ENCODE measurements around the gene NFX1. TPM values are rescaled to one million over a fixed set of nuclear protein-coding genes. Genes with fewer than 3 reads are reported as not detected.

The NFX1 gene
- polyA plus RNA-seq, 1 donor (not counting 4 experiments of a cell fraction or from before 2014, with no cell fraction given) = 28.1 TPM

DNA sequence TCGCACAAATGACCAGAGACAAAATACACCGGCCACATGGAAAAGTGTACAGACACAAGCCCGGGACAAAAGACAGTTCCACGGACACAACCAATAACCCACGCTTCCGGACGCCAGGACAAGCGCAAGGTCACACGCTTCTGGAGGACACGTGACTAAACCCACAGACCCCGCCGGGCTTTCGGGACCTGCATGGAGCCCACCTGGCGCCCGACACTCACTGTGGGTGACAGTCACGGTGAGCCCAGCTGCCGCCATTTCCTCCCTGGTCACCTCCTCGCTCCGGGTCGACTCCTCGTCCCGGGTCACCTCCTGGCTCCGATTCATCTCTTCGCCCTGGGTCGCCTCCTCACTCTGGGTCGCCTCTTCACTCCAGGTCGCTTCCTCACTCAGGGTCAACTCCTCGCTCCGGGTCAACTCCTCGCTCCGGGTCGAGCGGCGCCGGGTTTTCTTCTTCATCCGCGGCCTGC is 26.3 kb upstream of the NFX1 start:
- Histone ChIP-seq H4K20me1 (ENCODE audit: control insufficient read depth, extremely low read depth, insufficient read depth, low read length) (no peaks in the 10 kb centered on the region), H3K9me3 (ENCODE audit: control insufficient read depth, low read depth, low read length) (no peaks in the 10 kb centered on the region), H3K79me2 (ENCODE audit: control insufficient read depth, insufficient read depth, low read length) (peaks cover 44% of the 10 kb centered on the region), H3K36me3 (ENCODE audit: control insufficient read depth in 2 of 2, extremely low read depth in 1 of 2, insufficient read depth in 2 of 2, low read length in 2 of 2) (peaks cover 19% of the 10 kb centered on the region in 2 experiments), H2AFZ (ENCODE audit: control insufficient read depth, low read length) (peak overlapping the region; percentile 81), H3K9me1 (ENCODE audit: control insufficient read depth, extremely low read depth, insufficient read depth, low read length) (no peaks in the 10 kb centered on the region), H3K9ac (ENCODE audit: control insufficient read depth, extremely low read depth, insufficient read depth, low read length) (peak overlapping the region; percentile 98), H3K27ac (ENCODE audit: control insufficient read depth, insufficient read depth, low read length) (peak overlapping the region; percentile 96), H3K27me3 (ENCODE audit: control insufficient read depth, extremely low read depth, insufficient read depth, low read length) (no peaks in the 10 kb centered on the region), H3K4me3 (ENCODE audit: control insufficient read depth in 2 of 3, extremely low read depth in 1 of 3, insufficient read depth in 2 of 3, low read depth in 1 of 3, low read length in 3 of 3) (peak overlapping the region; percentile 75 to 98 (median 91)), H3K4me1 (ENCODE audit: control insufficient read depth, extremely low read depth, insufficient read depth, low read length) (peaks cover 18% of the 10 kb centered on the region), H3K4me2 (ENCODE audit: control insufficient read depth, extremely low read depth, insufficient read depth, low read depth, low read length) (peak overlapping the region; percentile 88)
- FAIRE-seq (no peak), DNase-seq (ENCODE audit: low read depth, low spot score) (no peak)
- dilution Hi-C loops (cut with MboI; ENCODE audit: extremely low pct_ligation_motif_present, low sequenced_read_pairs) = no loop called here
- TF ChIP-seq, protein P1, sequence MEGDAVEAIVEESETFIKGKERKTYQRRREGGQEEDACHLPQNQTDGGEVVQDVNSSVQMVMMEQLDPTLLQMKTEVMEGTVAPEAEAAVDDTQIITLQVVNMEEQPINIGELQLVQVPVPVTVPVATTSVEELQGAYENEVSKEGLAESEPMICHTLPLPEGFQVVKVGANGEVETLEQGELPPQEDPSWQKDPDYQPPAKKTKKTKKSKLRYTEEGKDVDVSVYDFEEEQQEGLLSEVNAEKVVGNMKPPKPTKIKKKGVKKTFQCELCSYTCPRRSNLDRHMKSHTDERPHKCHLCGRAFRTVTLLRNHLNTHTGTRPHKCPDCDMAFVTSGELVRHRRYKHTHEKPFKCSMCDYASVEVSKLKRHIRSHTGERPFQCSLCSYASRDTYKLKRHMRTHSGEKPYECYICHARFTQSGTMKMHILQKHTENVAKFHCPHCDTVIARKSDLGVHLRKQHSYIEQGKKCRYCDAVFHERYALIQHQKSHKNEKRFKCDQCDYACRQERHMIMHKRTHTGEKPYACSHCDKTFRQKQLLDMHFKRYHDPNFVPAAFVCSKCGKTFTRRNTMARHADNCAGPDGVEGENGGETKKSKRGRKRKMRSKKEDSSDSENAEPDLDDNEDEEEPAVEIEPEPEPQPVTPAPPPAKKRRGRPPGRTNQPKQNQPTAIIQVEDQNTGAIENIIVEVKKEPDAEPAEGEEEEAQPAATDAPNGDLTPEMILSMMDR (optimal IDR thresholded peaks at IDR 0.05 in 1 of 3, IDR thresholded peaks at IDR 0.05 in 1 of 3, conservative IDR thresholded peaks at IDR 0.05 in 1 of 3; ENCODE audit: extremely low read depth in 1 of 3, insufficient read depth in 2 of 3, low read length in 3 of 3) = no peak
- no peak for TF ChIP-seq EZH2 (IDR thresholded peaks at IDR 0.05; ENCODE audit: low read length)

DNA sequence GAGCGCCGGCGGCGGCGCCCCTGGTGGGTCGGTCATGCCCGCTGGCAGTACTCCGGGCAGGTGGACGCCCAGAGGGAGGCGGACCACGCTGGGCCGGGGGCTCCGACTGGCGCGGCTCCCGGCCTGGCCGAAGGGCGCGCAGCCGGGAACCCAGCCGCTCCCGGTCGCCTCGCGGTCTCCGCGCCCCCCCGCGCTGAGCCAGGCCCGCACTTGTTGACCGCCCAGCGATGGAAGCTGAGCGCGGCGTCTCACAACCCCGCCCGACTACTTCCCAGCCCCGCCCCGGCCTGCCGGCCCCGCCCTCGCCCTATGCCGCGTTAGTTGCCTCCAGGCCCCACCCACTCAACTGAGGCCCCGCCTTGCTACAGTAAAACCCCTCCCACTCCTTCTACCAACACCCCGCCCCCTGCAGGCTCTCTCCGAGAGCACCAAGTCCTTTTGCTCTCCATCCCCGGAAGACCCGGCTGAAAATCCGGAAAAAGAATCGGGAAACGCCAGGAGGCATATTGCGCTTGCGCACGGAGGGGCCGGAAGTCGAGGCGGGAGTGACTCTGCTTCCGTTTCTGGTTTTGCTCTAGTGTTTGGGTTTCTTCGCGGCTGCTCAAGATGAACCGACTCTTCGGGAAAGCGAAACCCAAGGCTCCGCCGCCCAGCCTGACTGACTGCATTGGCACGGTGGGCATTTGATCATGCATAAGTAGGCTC is 25.7 kb upstream of the NFX1 start, which contains the start of the genes BAG1 and CHMP5:
Gene BAG1 (minus strand): TSS at position 236 of the 705 bp plus-strand sequence.
Gene CHMP5 (plus strand): TSS at position 577 of the 705 bp plus-strand sequence. CDS start 30 bp downstream, at position 607.
- Histone ChIP-seq H3K9me3 (ENCODE audit: control insufficient read depth, low read depth, low read length) (no peaks in the 10 kb centered on the region), H3K9ac (ENCODE audit: control insufficient read depth, extremely low read depth, insufficient read depth, low read length) (peak within 1 kb of the TSS; percentile 98), H3K4me2 (ENCODE audit: control insufficient read depth, extremely low read depth, insufficient read depth, low read depth, low read length) (peak within 1 kb of the TSS; percentile 88), H2AFZ (ENCODE audit: control insufficient read depth, low read length) (peak within 1 kb of the TSS; percentile 81), H3K9me1 (ENCODE audit: control insufficient read depth, extremely low read depth, insufficient read depth, low read length) (no peaks in the 10 kb centered on the region), H3K27me3 (ENCODE audit: control insufficient read depth, extremely low read depth, insufficient read depth, low read length) (no peaks in the 10 kb centered on the region), H4K20me1 (ENCODE audit: control insufficient read depth, extremely low read depth, insufficient read depth, low read length) (no peaks in the 10 kb centered on the region), H3K4me3 (ENCODE audit: control insufficient read depth in 2 of 3, extremely low read depth in 1 of 3, insufficient read depth in 2 of 3, low read depth in 1 of 3, low read length in 3 of 3) (peak within 1 kb of the TSS; percentile 75 to 98 (median 93)), H3K79me2 (ENCODE audit: control insufficient read depth, insufficient read depth, low read length) (peaks cover 42% of the 10 kb centered on the region), H3K4me1 (ENCODE audit: control insufficient read depth, extremely low read depth, insufficient read depth, low read length) (peaks cover 18% of the 10 kb centered on the region), H3K36me3 (ENCODE audit: control insufficient read depth in 2 of 2, extremely low read depth in 1 of 2, insufficient read depth in 2 of 2, low read length in 2 of 2) (peaks cover 15 to 17% of the 10 kb centered on the region in 2 experiments), H3K27ac (ENCODE audit: control insufficient read depth, insufficient read depth, low read length) (peak within 1 kb of the TSS; percentile 96)
- dilution Hi-C loops (cut with MboI; ENCODE audit: extremely low pct_ligation_motif_present, low sequenced_read_pairs) = no loop called here
- FAIRE-seq (peak; percentile 72), DNase-seq (ENCODE audit: low read depth, low spot score) (peak; percentile 99)
- no peak for TF ChIP-seq EZH2 (IDR thresholded peaks at IDR 0.05; ENCODE audit: low read length)
- TF ChIP-seq, protein P1 (optimal IDR thresholded peaks at IDR 0.05 in 1 of 3, IDR thresholded peaks at IDR 0.05 in 1 of 3, conservative IDR thresholded peaks at IDR 0.05 in 1 of 3; ENCODE audit: extremely low read depth in 1 of 3, insufficient read depth in 2 of 3, low read length in 3 of 3) = peak; percentile 9 to 32 (median 11)

Measured in keratinocyte (primary cell).